CD4-positive, alpha-beta T cell treated with Interferon alpha-2 for 1 hour (primary cell): ENCODE data around the gene TRIM27.
A peak's percentile ranks its signal among the peaks of the same experiment; 100 is the strongest.
"Not testable (repeated sequence)": the region's sequence is repeated elsewhere in the genome, so short reads cannot be mapped to it uniquely, and the experiment has no call there.

ENCODE experiments used
- DNase-seq, 2 donors: peaks; one replicate each; pipeline ENCODE4 v3.0.0-alpha.2; 2020 to 2022

The TRIM27 gene, protein sequence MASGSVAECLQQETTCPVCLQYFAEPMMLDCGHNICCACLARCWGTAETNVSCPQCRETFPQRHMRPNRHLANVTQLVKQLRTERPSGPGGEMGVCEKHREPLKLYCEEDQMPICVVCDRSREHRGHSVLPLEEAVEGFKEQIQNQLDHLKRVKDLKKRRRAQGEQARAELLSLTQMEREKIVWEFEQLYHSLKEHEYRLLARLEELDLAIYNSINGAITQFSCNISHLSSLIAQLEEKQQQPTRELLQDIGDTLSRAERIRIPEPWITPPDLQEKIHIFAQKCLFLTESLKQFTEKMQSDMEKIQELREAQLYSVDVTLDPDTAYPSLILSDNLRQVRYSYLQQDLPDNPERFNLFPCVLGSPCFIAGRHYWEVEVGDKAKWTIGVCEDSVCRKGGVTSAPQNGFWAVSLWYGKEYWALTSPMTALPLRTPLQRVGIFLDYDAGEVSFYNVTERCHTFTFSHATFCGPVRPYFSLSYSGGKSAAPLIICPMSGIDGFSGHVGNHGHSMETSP

DNA sequence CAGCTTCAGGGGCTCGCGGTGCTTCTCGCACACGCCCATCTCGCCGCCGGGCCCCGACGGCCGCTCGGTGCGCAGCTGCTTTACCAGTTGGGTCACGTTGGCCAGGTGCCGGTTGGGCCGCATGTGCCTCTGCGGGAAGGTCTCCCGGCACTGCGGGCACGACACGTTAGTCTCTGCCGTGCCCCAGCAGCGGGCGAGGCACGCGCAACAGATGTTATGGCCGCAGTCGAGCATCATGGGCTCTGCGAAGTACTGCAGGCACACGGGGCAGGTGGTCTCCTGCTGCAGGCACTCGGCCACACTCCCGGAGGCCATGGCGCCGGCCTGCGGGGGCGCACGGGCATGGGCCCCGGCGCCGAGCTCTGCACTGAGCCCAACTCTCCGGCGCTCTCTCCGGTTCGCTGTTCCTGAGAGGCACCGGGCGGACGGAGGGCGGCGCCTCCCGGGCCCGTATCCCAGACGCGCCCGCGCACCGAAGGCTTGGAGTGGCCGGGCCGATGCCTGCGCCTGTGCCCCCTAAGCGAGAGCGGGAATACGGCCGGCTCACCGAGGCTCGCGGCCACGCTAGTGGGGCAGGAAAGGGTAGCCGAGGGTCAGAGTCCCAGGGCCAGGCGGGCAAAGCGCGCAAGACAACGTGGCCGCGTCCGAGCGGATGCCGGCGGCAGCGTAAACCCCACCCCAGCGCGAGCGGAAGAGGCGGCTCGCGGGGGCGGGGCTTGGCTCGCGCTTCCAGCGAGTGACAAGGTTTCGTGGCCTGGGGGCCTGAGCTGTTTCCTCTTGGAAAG, at the start of gene TRIM27:
Gene TRIM27 (minus strand): TSS at position 668 of the 785 bp plus-strand sequence. CDS start 353 bp downstream, at position 315.
- peak; percentile 72 to 79 for DNase-seq

DNA sequence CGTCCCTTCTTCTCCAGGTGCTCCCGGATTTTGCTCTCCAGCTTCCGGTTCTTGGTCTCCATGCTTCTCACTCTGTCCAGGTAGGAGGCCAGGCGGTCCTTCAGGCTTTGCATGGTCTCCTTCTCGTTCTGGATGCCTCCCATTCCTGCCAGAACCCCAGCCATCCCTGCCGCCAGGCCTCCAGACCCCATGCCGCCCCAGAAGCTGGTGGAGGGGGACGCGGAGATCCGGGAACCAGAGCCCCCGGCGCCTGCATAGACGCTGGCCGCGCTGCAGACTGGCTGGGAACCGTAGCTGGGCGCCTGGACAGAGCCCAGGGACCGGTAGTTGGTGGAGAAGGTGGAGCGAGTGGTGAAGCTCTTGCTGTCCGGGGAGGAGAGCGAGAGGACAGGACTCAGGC, 46.3 kb upstream of the TRIM27 start:
- DNase-seq, result not testable (repeated sequence)

DNA sequence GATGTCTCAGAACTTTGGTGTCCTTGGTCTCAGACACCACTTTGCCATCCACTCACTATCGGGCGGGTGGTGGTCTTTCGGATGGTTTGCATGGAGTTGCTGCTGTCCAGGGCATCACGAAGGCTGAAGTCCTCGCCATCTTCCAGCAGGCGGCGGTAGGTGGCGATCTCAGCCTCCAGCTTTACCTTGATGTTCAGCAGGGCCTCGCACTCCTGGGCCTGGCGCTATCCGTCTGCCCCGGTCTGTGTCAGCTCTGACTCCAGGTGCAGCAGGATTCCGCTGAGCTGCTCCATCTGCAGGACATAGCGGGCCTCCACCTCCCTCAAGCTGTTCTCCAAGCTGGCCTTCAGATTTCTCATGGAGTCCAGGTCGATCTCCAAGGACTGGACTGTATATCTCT, 45.3 kb upstream of the TRIM27 start:
- no peak for DNase-seq

DNA sequence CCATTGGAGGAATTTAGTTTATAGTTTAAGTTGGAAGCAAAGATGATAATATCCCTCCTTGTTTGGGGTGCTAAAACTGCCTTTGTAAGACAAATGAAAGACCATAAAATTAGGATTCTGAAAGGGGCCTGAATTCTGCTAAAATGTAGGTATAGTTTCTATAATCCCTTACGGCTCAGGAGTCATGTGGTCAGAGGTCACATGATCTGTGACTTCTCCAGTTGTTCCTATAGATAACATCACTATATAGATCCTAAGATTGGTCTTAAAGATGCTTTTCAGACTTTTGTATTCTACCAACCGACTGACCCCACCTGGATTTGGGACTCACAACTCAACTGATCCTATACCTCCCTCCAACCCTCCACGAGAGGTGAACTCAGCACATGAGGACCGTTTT, 44.7 kb upstream of the TRIM27 start:
- DNase-seq, result no peak

DNA sequence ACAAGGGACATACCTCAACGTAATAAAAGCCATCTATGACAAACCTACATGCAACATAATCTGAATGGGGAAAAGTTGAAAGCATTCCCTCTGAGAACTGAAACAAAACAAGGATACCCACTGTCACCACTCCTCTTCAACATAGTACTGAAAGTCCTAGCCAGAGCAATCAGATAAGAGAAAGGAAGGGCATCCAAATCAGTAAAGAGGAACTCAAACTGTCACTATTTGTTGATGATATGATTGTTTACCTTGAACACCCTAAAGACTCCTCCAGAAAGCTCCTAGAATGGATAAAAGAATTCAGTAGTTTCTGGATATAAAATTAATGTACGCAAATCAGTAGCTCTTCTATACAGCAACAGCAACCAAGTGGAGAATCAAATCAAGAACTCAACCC, 41.9 kb upstream of the TRIM27 start:
- DNase-seq, result no peak

DNA sequence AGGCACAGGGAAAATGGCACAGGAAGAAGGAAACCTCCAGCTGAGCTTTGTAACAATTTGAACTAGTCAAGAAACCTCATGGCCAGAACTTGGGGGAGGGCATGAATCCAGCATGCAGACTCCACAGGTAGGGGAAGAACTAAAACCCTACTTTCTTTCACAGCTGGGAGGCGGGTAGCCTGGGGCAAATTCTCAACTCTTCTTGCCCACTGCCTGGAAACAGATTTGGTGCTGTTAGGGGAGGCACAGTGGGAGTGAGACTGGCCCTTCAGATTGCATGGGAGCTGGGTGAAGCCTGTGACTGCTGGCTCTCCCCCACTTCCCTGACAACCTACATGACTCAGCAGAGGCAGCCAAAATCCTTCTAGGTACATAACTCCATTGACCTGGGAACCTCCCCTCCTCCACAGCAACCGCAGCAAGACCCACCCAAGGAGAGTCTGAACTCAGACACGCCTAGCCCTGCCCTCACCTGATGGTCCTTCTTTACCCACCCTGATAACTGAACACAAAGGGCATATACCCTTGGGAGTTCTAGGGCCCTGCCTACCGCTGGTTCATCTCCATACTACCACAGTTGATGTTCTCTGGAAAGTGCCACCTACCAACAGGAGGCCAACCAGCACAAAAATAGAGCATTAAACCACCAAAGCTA, 37.2 kb upstream of the TRIM27 start:
- DNase-seq, result no peak

DNA sequence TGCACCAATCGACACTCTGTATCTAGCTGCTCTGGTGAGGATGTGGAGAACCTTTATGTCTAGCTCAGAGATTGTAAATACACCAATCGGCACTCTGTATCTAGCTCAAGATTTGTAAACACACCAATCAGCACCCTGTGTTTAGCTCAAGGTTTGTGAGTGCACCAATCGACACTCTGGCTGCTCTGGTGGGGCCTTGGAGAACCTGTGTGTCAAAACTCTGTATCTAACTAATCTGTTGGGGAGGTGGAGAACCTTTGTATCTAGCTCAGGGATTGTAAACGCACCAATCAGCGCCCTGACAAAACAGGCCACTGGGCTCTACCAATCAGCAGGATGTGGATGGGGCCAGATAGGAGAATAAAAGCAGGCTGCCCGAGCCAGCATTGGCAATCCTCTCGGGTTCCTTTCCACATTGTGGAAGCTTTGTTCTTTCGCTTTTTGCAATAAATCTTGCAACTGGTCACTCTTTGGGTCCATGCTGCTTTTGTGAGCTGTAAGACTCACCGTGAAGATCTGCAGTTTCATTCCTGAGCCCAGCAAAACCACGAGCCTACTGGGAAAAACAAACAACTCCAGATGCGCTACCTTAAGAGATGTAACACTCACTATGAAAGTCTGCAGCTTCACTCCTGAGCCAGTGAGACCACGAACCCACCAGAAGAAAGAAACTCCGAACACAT, 34.9 kb upstream of the TRIM27 start:
- not testable (repeated sequence) for DNase-seq

DNA sequence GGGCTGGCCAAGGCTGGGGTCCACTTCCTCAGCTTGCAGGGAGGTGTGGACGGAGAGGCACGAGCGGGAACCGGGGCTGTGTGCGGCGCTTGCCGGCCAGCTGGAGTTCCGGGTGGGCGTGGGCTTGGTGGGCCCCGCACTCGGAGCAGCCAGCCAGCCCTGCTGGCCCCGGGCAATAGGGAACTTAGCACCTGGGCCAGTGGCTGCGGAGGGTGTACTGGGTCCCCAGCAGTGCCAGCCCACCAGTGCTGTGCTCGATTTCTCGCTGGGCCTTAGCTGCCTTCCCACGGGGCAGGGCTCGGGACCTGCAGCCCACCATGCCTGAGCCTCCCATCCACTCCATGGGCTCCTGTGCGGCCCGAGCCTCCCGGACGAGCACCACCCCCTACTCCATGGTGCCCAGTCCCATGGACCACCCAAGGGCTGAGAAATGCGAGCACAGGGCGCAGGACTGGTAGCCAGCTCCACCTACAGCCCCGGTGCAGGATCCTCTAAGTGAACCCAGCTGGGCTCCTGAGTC, 34.1 kb upstream of the TRIM27 start:
- not testable (repeated sequence) for DNase-seq

DNA sequence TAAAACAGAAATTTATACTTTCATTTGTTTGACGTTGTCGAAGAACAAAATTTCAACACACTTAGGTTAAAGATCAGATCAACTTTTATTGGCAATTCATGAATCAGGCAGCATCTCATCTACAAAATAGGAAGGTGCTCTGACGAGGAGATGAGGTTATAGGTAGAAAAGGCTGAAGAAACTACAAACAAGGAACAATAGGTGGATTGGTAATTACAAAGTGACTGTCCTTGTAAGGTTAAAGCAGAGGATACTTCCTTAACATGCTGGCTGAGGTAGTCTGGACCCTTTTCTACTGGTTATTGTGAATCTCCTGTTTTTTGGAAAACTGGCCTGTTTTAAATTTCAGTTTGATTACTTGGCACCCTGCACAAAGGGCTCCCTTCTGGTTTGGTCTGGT, 32.5 kb upstream of the TRIM27 start:
- DNase-seq, result no peak

DNA sequence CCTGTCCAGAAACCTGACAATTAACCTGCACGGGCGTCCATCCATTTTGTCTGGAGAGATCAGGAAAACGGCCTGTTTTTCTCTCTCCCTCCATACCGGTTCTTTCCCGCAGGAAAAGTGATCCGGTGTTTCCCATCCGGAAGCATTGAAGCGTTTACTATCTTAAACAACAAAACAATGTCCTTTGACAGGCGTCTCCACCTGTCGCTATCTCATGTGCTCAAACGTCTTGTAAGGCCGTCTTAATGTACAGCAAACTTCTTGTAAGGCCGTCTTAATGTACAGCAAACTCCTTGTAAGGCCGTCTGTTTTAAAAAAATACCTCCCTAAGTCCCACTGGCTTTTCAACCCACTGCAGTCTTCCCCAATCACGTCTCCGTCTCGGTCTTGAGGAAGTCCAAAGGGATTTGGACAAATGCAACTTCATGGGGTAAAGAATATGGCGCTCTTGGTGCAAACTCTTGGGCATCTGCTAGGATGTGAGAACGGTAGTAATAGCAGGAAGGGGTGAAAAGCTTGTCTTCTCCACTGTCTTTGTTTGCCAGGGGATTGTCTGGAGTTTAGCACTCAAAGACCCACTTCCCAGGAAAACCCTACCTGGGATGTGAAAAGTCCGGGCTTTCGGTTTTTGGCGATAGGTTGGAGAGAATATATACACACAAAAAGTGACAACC, 29.9 kb upstream of the TRIM27 start:
- no peak for DNase-seq

DNA sequence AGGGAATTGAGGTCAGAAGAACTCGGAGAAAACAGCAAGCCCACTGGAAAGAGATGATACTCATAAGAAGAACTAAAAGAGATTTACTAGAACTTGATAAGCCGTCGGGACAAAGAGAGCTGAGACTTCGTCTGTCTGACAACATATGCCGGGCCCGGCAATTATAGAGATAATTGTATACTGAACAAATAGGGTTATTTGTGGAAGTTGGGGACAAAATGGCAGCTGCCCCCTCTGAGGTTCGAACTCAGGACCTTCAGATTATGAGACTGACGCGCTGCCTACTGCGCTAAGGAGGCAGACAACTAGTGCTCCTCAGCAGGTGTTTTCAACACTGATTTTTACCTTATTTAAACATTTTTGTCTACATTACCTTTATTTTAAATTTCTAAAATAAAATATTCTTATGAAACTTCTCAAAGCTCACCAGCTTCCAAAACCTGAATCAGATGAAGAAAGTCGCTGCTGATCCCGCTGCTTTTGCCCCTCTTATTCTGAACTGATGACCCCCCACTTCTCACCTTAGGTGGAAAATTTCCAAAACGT, 29.3 kb upstream of the TRIM27 start:
- peak; percentile 51 to 76 for DNase-seq

DNA sequence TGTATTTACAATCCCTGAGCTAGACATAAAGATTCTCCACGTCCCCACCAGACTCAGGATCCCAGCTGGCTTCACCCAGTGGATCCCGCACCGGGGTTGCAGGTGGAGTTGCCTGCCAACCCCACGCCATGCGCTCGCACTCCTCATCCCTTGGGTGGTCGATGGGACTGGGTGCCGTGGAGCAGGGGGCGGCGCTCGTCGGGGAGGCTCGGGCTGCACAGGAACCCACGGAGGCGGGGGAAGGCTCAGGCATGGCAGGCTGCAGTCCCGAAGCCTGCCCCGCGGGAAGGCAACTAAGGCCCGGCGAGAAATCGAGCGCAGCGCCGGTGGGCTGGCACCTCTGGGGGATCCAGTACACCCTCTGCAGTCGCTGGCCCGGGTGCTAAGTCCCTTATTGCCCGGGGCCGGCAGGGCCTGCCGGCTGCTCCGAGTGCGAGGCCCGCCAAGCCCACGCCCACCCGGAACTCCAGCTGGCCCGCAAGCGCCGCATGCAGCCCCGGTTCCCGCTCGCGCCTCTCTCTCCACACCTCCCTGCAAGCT, 25.9 kb upstream of the TRIM27 start:
- not testable (repeated sequence) for DNase-seq

DNA sequence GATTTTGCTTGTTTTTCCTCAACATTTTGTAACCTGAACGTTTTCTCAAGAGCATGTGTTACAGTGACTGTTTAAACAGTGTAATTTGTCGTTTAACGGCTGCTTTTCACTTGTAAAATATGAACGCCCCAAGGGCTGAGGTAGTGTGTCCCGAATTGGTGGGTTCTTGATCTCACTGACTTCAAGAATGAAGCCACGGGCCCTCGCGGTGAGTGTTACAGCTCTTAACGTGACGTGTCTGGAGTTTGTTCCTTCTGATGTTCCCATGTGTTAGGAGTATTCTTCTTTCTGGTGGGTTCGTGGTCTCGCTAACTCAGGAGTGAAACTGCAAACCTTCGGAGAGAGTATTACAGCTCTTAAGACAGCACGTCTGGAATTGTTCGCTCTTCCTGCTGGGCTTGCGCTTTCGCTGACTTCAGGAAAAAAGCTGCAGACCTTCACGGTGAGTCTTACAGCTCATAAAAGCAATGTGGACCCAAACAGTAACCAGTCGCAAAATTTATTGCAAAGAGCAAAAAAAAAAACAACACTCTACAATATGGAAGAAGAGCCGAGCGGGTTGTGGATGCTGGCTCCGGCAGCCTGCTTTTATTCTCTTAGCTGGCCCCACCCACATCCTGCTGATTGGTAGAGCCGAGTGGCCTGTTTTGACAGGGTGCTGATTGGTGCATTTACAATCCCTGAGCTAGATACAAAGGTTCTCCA, 25.1 kb upstream of the TRIM27 start:
- no peak for DNase-seq

DNA sequence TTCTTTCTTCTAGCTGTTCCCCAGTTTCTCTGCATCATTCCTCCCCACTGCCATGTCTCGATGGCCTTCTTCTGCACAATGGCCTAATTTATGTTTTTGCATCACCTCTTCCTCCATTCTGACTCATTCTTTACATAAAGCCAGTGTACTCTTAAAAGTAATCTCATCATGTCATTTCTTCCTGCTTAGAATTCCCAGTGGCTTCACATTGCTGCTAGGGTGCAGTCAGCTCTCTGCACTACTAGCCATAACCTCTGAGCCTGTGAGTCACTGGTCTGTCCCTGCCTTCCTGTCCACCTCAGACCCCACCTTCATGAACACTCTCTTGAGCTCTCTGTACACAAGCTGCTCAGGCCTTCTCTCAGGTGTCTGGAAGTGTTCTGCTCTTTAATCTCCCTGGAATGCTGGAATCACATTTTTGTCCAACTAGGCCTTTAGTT, 24.1 kb upstream of the TRIM27 start:
- no peak for DNase-seq

DNA sequence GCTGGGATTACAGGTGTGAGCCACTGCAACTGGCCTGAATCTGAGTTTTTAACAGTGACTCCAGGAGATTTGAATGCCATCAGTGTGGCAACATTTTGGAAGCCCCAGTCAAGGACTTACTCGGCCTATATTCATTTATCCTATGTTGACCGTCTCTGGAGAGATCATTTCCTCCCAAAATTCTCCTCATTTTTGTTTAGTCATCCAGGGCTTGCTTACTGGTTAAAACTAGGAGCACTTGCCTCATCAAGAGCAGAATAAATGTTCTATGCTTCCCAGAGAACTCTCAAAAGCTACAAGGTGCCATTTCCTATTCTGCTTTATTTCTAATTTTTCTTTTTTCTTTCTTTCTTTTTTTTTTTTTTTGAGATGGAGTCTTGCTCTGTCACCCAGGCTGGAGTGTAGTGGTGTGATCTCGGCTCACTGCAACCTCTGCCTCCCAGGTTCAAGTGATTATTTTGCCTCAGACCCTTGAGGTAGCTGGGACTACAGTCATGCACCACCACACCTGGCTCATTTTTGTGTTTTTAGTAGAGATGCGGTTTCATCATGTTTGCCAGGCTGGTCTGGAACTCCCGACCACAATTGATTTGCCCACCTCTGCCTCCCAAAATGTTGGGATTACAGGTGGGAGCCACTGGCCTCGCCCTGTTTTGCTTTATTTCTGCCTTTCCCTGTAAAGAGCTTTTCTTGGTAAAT, 23.4 kb upstream of the TRIM27 start:
- DNase-seq, result no peak

DNA sequence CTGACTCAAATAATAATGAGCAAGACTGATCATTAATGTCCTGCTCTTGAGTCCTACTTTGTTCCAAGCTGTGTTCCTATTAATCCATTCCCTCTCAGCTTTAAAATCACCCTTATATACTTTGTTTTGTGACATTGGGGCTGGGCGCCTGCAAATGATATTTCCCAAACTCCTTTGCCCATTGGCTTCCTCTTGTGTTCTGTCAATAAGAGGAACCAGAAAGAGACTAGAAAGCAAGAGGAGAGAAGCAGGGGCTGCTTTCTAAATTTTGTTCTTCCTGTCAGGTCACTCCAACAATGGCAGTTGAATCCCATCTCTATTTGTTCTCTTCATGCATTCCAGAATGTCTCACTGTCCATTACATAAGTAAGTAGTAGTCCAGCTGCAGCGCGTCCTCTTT, 21.6 kb upstream of the TRIM27 start:
- DNase-seq, result no peak

DNA sequence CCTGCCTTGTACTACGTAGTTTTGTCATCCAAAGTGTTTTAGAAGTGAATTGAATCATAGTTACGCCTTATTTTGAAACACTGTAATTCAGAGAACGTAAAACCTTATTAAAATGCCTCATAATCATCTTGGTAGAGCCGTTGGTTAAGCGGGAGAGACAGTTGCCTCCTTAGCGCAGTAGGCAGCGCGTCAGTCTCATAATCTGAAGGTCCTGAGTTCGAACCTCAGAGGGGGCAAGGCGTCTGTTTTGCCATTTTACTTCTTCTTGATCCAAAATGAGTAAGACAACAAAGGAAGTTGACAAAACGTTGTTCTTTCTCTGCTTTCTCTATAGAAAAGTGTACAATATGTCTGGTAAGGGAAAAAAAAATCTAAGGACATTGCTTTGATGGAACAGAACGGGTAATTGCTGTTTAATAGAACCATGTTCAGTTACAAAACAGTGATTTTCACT, 20.7 kb upstream of the TRIM27 start:
- DNase-seq, result peak; percentile 71 to 87

DNA sequence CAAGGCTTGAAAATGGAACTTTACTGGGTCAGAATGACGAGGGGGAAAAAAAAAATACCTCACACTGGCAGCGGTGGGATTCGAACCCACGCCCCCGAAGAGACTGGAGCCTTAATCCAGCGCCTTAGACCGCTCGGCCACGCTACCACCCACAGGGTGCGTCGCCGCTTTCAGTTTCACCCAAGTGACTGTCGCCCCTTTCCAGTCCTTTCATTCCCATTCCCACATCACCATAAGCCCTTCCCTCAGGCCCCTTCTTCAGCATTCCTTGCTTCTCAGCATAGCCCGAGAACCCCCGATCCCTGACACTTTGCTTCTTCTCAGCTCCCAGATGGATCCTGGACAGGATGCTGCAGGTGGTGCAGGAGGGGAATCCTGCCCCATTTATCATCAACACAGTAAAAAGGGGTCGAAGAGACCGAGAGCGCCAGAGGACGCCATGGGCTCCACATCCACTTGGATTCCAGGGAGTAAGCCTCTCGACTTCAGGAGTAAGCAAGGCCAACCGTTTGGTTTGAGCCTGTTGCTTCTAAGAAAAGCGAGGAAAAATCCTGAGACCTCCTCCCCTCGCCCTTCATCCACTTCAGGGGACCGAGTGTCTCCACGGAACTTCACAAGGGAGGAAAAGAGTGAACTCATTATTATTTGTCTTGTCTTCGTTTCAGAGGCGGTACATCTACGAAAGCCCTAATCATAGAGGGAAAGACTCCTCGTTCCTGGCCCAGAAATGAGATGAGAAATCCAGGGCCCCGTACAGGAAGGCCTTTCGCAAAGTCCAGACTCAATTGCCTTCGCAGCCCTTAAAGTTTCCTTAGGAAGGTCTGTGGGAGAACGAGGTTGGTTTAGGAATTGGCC, 20.0 kb upstream of the TRIM27 start:
- DNase-seq, result peak; percentile 72

DNA sequence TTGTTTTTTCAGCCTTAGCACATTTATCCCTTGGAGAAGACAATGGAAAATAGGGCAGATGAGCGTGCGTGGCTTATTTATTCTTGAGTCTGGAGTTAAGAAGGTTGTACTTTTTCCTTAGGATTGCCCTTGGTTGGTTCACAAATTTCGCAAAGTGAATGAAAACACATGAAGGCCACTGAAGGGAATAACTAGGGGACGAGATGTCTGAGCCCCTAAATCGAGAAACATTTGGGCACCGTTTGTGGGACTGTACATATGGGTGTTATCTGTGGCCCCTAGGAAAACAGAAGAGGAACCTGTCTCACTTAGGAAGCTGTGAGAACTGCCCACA, 19.4 kb upstream of the TRIM27 start:
- DNase-seq, result no peak
